ENCODE results near the gene POU3F2.

GRCh38 chr6:98838975-98839374 is 4.6 kb downstream of the POU3F2 start:
- TF ChIP-seq, protein P1, sequence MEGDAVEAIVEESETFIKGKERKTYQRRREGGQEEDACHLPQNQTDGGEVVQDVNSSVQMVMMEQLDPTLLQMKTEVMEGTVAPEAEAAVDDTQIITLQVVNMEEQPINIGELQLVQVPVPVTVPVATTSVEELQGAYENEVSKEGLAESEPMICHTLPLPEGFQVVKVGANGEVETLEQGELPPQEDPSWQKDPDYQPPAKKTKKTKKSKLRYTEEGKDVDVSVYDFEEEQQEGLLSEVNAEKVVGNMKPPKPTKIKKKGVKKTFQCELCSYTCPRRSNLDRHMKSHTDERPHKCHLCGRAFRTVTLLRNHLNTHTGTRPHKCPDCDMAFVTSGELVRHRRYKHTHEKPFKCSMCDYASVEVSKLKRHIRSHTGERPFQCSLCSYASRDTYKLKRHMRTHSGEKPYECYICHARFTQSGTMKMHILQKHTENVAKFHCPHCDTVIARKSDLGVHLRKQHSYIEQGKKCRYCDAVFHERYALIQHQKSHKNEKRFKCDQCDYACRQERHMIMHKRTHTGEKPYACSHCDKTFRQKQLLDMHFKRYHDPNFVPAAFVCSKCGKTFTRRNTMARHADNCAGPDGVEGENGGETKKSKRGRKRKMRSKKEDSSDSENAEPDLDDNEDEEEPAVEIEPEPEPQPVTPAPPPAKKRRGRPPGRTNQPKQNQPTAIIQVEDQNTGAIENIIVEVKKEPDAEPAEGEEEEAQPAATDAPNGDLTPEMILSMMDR (IDR thresholded peaks at IDR 0.05) = no peak
- TF ChIP-seq POLR2A (IDR thresholded peaks at IDR 0.05) = no peak

All from Peyer's patch (tissue), 4 donors.